ENCODE measurements around the gene HSPH1. TPM values are rescaled to one million over a fixed set of nuclear protein-coding genes. Genes with fewer than 3 reads are reported as not detected.

The HSPH1 gene
- total and polyA plus RNA-seq, 2 of the 13 experiments (the other 11 are each of a cell fraction or from before 2014, with no cell fraction given), result 13.0 to 62.9 TPM

DNA sequence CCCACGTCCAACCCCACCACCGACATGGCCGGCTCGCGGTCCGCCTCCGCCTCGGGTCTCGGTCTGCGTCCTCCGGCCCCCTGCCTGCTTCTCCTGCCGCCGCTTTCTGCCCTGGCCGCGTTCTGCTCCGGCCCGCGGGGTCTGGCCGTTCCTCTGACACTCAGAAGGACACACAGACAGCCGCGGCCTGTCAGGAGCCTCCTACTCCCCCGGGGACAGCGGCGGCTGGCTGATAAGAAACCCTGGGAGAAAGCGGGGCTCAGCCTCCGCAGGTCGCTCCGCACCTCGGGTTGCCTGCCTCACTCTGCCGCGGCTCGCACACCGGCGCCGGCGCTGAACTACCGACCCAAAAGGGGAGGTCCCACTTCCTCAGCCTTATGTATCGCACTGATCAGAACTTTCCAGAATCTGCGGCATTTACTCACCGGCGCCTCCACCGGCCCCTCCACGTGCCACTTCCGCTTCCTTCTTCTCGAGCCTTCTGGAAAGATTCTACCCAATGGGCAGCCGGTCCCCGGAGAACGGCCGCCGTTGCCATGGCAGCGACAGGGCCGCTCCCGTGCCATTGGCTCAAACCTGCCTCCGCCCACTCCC, at the start of gene HSPH1 (continued):
- TF ChIP-seq, protein P1, sequence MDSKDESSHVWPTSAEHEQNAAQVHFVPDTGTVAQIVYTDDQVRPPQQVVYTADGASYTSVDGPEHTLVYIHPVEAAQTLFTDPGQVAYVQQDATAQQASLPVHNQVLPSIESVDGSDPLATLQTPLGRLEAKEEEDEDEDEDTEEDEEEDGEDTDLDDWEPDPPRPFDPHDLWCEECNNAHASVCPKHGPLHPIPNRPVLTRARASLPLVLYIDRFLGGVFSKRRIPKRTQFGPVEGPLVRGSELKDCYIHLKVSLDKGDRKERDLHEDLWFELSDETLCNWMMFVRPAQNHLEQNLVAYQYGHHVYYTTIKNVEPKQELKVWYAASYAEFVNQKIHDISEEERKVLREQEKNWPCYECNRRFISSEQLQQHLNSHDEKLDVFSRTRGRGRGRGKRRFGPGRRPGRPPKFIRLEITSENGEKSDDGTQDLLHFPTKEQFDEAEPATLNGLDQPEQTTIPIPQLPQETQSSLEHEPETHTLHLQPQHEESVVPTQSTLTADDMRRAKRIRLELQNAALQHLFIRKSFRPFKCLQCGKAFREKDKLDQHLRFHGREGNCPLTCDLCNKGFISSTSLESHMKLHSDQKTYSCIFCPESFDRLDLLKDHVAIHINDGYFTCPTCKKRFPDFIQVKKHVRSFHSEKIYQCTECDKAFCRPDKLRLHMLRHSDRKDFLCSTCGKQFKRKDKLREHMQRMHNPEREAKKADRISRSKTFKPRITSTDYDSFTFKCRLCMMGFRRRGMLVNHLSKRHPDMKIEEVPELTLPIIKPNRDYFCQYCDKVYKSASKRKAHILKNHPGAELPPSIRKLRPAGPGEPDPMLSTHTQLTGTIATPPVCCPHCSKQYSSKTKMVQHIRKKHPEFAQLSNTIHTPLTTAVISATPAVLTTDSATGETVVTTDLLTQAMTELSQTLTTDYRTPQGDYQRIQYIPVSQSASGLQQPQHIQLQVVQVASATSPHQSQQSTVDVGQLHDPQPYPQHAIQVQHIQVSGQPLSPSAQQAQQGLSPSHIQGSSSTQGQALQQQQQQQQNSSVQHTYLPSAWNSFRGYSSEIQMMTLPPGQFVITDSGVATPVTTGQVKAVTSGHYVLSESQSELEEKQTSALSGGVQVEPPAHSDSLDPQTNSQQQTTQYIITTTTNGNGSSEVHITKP (CRISPR knock-in tag; IDR thresholded peaks at IDR 0.05; ENCODE audit: low read depth), result no peak
- no peak for TF ChIP-seq ZFP82 (CRISPR knock-in tag; IDR thresholded peaks at IDR 0.05; ENCODE audit: borderline replicate concordance)
- TF ChIP-seq, protein P2, sequence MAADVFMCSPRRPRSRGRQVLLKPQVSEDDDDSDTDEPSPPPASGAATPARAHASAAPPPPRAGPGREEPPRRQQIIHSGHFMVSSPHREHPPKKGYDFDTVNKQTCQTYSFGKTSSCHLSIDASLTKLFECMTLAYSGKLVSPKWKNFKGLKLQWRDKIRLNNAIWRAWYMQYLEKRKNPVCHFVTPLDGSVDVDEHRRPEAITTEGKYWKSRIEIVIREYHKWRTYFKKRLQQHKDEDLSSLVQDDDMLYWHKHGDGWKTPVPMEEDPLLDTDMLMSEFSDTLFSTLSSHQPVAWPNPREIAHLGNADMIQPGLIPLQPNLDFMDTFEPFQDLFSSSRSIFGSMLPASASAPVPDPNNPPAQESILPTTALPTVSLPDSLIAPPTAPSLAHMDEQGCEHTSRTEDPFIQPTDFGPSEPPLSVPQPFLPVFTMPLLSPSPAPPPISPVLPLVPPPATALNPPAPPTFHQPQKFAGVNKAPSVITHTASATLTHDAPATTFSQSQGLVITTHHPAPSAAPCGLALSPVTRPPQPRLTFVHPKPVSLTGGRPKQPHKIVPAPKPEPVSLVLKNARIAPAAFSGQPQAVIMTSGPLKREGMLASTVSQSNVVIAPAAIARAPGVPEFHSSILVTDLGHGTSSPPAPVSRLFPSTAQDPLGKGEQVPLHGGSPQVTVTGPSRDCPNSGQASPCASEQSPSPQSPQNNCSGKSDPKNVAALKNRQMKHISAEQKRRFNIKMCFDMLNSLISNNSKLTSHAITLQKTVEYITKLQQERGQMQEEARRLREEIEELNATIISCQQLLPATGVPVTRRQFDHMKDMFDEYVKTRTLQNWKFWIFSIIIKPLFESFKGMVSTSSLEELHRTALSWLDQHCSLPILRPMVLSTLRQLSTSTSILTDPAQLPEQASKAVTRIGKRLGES (CRISPR knock-in tag; IDR thresholded peaks at IDR 0.05; ENCODE audit: borderline replicate concordance), result no peak
- peak; percentile 72; the same call in 1 of the 2 replicates for TF ChIP-seq ZFAT (CRISPR knock-in tag; conservative IDR thresholded peaks at IDR 0.05)
- no peak for TF ChIP-seq ARID2 (CRISPR knock-in tag; IDR thresholded peaks at IDR 0.05; ENCODE audit: borderline replicate concordance)
- peak; percentile 84 for TF ChIP-seq POLR2G (IDR thresholded peaks at IDR 0.05; ENCODE audit: low read depth, low read length)
- TF ChIP-seq, protein P3, sequence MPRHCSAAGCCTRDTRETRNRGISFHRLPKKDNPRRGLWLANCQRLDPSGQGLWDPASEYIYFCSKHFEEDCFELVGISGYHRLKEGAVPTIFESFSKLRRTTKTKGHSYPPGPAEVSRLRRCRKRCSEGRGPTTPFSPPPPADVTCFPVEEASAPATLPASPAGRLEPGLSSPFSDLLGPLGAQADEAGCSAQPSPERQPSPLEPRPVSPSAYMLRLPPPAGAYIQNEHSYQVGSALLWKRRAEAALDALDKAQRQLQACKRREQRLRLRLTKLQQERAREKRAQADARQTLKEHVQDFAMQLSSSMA (CRISPR knock-in tag; IDR thresholded peaks at IDR 0.05), result no peak
- no peak; the same call in 1 of the 2 replicates for TF ChIP-seq ZNF12 (CRISPR knock-in tag; IDR thresholded peaks at IDR 0.05)
- no peak for TF ChIP-seq CHD4 (IDR thresholded peaks at IDR 0.05; ENCODE audit: borderline replicate concordance, low read length)
- TF ChIP-seq, protein P4, sequence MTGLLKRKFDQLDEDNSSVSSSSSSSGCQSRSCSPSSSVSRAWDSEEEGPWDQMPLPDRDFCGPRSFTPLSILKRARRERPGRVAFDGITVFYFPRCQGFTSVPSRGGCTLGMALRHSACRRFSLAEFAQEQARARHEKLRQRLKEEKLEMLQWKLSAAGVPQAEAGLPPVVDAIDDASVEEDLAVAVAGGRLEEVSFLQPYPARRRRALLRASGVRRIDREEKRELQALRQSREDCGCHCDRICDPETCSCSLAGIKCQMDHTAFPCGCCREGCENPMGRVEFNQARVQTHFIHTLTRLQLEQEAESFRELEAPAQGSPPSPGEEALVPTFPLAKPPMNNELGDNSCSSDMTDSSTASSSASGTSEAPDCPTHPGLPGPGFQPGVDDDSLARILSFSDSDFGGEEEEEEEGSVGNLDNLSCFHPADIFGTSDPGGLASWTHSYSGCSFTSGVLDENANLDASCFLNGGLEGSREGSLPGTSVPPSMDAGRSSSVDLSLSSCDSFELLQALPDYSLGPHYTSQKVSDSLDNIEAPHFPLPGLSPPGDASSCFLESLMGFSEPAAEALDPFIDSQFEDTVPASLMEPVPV (CRISPR knock-in tag; IDR thresholded peaks at IDR 0.05), result peak; percentile 72; the same call in 1 of the 2 replicates
- TF ChIP-seq NR2C2 (CRISPR knock-in tag; IDR thresholded peaks at IDR 0.05; ENCODE audit: borderline replicate concordance), result 0 out of 2 replicates have a peak, but pooled peaks have one; percentile 8
- no peak for TF ChIP-seq ONECUT2 (CRISPR knock-in tag; IDR thresholded peaks at IDR 0.05)
- TF ChIP-seq, protein P5, sequence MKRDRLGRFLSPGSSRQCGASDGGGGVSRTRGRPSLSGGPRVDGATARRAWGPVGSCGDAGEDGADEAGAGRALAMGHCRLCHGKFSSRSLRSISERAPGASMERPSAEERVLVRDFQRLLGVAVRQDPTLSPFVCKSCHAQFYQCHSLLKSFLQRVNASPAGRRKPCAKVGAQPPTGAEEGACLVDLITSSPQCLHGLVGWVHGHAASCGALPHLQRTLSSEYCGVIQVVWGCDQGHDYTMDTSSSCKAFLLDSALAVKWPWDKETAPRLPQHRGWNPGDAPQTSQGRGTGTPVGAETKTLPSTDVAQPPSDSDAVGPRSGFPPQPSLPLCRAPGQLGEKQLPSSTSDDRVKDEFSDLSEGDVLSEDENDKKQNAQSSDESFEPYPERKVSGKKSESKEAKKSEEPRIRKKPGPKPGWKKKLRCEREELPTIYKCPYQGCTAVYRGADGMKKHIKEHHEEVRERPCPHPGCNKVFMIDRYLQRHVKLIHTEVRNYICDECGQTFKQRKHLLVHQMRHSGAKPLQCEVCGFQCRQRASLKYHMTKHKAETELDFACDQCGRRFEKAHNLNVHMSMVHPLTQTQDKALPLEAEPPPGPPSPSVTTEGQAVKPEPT (CRISPR knock-in tag; IDR thresholded peaks at IDR 0.05; ENCODE audit: low read depth), result no peak
- TF ChIP-seq ZNF383 (CRISPR knock-in tag; IDR thresholded peaks at IDR 0.05; ENCODE audit: borderline replicate concordance), result no peak
- TF ChIP-seq ZNF556 (CRISPR knock-in tag; IDR thresholded peaks at IDR 0.05; ENCODE audit: borderline replicate concordance), result no peak
- TF ChIP-seq ZNF563 (CRISPR knock-in tag; IDR thresholded peaks at IDR 0.05), result peak; percentile 46; the same call in 1 of the 2 replicates

Measured in HepG2 (cell line).